ENCODE results near the gene CCDC170. TPM values are rescaled to one million over a fixed set of nuclear protein-coding genes. Genes with fewer than 3 reads are reported as not detected.

CCDC170 gene
- total RNA-seq, 1 donor from 2014 or later, result 0.14 TPM

- Histone ChIP-seq H4K20me1 (ENCODE audit: insufficient read depth, low read length) (no peaks in the 10 kb centered on the region), H3K79me2 (ENCODE audit: insufficient read depth, low read length) (no peaks in the 10 kb centered on the region), H3K4me1 (ENCODE audit: insufficient read depth, low read length) (no peaks in the 10 kb centered on the region), H3K27me3 (ENCODE audit: insufficient read depth, low read length) (no peaks in the 10 kb centered on the region), H3K9ac (ENCODE audit: low read length) (no peak overlapping the region), H2AFZ (ENCODE audit: low read depth, low read length) (no peak overlapping the region), H3K36me3 (ENCODE audit: insufficient read depth, low read length) (no peaks in the 10 kb centered on the region), H3K4me3 (ENCODE audit: insufficient read depth, low read depth, low read length) (no peak overlapping the region), H3K4me2 (ENCODE audit: low read length) (no peak overlapping the region), H3K27ac (ENCODE audit: low read depth, low read length) (no peak overlapping the region), H3K9me3 (ENCODE audit: insufficient read depth, low read depth, low read length) (no peaks in the 10 kb centered on the region)
- Mint-ChIP-seq H3K27ac (ENCODE audit: unreplicated experiment) (no peak overlapping the region), H3K4me3 (ENCODE audit: unreplicated experiment) (no peak overlapping the region), H3K4me1 (ENCODE audit: low read depth, unreplicated experiment) (no peaks in the 10 kb centered on the region), H3K36me3 (ENCODE audit: low read depth, unreplicated experiment) (no peaks in the 10 kb centered on the region), H3K27me3 (ENCODE audit: low read depth, unreplicated experiment) (no peaks in the 10 kb centered on the region), H3K9me3 (ENCODE audit: unreplicated experiment) (peaks cover 2% of the 10 kb centered on the region)
- TF ChIP-seq CTCF (IDR thresholded peaks at IDR 0.05; ENCODE audit: insufficient read depth, low read depth, low read length), result no peak
- TF ChIP-seq EZH2 (IDR thresholded peaks at IDR 0.05; ENCODE audit: insufficient read depth, low read length), result no peak
- DNase-seq (ENCODE audit: low read depth), result no peak
- no peak for FAIRE-seq
These were observed 83.4 kb downstream of the CCDC170 start for GRCh38 chr6:151577257-151577656.

GRCh38 chr6:151585741-151586140 lies 91.9 kb downstream of the CCDC170 start:
- Histone ChIP-seq H3K79me2 (ENCODE audit: insufficient read depth, low read length) (no peaks in the 10 kb centered on the region), H3K36me3 (ENCODE audit: insufficient read depth, low read length) (no peaks in the 10 kb centered on the region), H3K27me3 (ENCODE audit: insufficient read depth, low read length) (no peaks in the 10 kb centered on the region), H2AFZ (ENCODE audit: low read depth, low read length) (no peak overlapping the region), H3K4me3 (ENCODE audit: insufficient read depth, low read depth, low read length) (no peak overlapping the region), H3K27ac (ENCODE audit: low read depth, low read length) (no peak overlapping the region), H3K9me3 (ENCODE audit: insufficient read depth, low read depth, low read length) (no peaks in the 10 kb centered on the region), H3K4me2 (ENCODE audit: low read length) (no peak overlapping the region), H3K4me1 (ENCODE audit: insufficient read depth, low read length) (no peaks in the 10 kb centered on the region), H4K20me1 (ENCODE audit: insufficient read depth, low read length) (no peaks in the 10 kb centered on the region), H3K9ac (ENCODE audit: low read length) (no peak overlapping the region)
- H3K27me3 Mint-ChIP-seq (ENCODE audit: low read depth, unreplicated experiment), result peaks cover 10% of the 10 kb centered on the region
- no peak overlapping the region for H3K4me3 Mint-ChIP-seq (ENCODE audit: unreplicated experiment)
- no peaks in the 10 kb centered on the region for H3K4me1 Mint-ChIP-seq (ENCODE audit: low read depth, unreplicated experiment)
- DNase-seq (ENCODE audit: low read depth), result no peak
- no peak overlapping the region for H3K27ac Mint-ChIP-seq (ENCODE audit: unreplicated experiment)
- no peaks in the 10 kb centered on the region for H3K36me3 Mint-ChIP-seq (ENCODE audit: low read depth, unreplicated experiment)
- no peak for TF ChIP-seq EZH2 (IDR thresholded peaks at IDR 0.05; ENCODE audit: insufficient read depth, low read length)
- no peak for TF ChIP-seq CTCF (IDR thresholded peaks at IDR 0.05; ENCODE audit: insufficient read depth, low read depth, low read length)
- no peak for FAIRE-seq
- H3K9me3 Mint-ChIP-seq (ENCODE audit: unreplicated experiment), result peaks cover 6% of the 10 kb centered on the region

- no peak for DNase-seq (ENCODE audit: low read depth)
These were observed 95.8 kb downstream of the CCDC170 start for GRCh38 chr6:151589667-151590066.

More at GRCh38 chr6:151589667-151590066, 95.8 kb downstream of the CCDC170 start:
- no peak for FAIRE-seq
- Mint-ChIP-seq H3K4me1 (ENCODE audit: low read depth, unreplicated experiment) (no peaks in the 10 kb centered on the region), H3K9me3 (ENCODE audit: unreplicated experiment) (no peaks in the 10 kb centered on the region), H3K4me3 (ENCODE audit: unreplicated experiment) (no peak overlapping the region), H3K27me3 (ENCODE audit: low read depth, unreplicated experiment) (peaks cover 10% of the 10 kb centered on the region), H3K27ac (ENCODE audit: unreplicated experiment) (no peak overlapping the region), H3K36me3 (ENCODE audit: low read depth, unreplicated experiment) (no peaks in the 10 kb centered on the region)
- H3K4me3 ChIP-seq (ENCODE audit: insufficient read depth, low read depth, low read length), result no peak overlapping the region
- no peak overlapping the region for H3K4me2 ChIP-seq (ENCODE audit: low read length)
- no peaks in the 10 kb centered on the region for H4K20me1 ChIP-seq (ENCODE audit: insufficient read depth, low read length)
- no peak overlapping the region for H3K27ac ChIP-seq (ENCODE audit: low read depth, low read length)
- no peak overlapping the region for H2AFZ ChIP-seq (ENCODE audit: low read depth, low read length)
- TF ChIP-seq CTCF (IDR thresholded peaks at IDR 0.05; ENCODE audit: insufficient read depth, low read depth, low read length) (no peak), EZH2 (IDR thresholded peaks at IDR 0.05; ENCODE audit: insufficient read depth, low read length) (no peak)
- no peaks in the 10 kb centered on the region for H3K27me3 ChIP-seq (ENCODE audit: insufficient read depth, low read length)
- H3K9ac ChIP-seq (ENCODE audit: low read length), result no peak overlapping the region
- no peaks in the 10 kb centered on the region for H3K4me1 ChIP-seq (ENCODE audit: insufficient read depth, low read length)
- H3K36me3 ChIP-seq (ENCODE audit: insufficient read depth, low read length), result no peaks in the 10 kb centered on the region
- no peaks in the 10 kb centered on the region for H3K9me3 ChIP-seq (ENCODE audit: insufficient read depth, low read depth, low read length)
- H3K79me2 ChIP-seq (ENCODE audit: insufficient read depth, low read length), result no peaks in the 10 kb centered on the region
